Measurements from ENCODE around the gene CNOT8.
"Not testable (repeated sequence)": the region's sequence is repeated elsewhere in the genome, so short reads cannot be mapped to it uniquely, and the experiment has no call there.

CNOT8 gene

GRCh38 chr5:154901913-154902312 lies 43.5 kb downstream of the CNOT8 start:
- DNase-seq (ENCODE audit: insufficient read length, low spot score) (no peak), FAIRE-seq (no peak)

- not testable (repeated sequence) for FAIRE-seq; DNase-seq (ENCODE audit: insufficient read length, low spot score)
These were observed 47.2 kb downstream of the CNOT8 start for GRCh38 chr5:154905601-154906000.

- FAIRE-seq (no peak), DNase-seq (ENCODE audit: insufficient read length, low spot score) (no peak)
These were observed 58.4 kb downstream of the CNOT8 start for GRCh38 chr5:154916874-154917273.

- DNase-seq (ENCODE audit: insufficient read length, low spot score) (no peak), FAIRE-seq (no peak)
These were observed 59.3 kb downstream of the CNOT8 start for GRCh38 chr5:154917757-154918156.

- DNase-seq (ENCODE audit: insufficient read length, low spot score), result no peak
- no peak for FAIRE-seq
These were observed 65.3 kb downstream of the CNOT8 start for GRCh38 chr5:154923441-154924430.
